Transverse colon (tissue), 4 donors: ENCODE results near the gene MYO18B.

Experiments used
- CTCF ChIP-seq, 5 experiments: fragments of 200-600 bp in 3 of 5; fragments of 450-650 bp in 2 of 5; sonication (generic) in 3 of 5; IDR thresholded peaks; 1 replicate in 2 of 5; 2 replicates in 3 of 5; pipeline ENCODE4 v1.5.1; 2016 to 2017; ENCODE audit warnings: antibody characterized with exemption in 5 of 5, inconsistent platforms in 3 of 5, mild to moderate bottlenecking in 2 of 5, moderate library complexity in 1 of 5
- EP300 ChIP-seq: sonication (generic); formaldehyde crosslinking; IDR thresholded peaks from one replicate; pipeline ENCODE4 v1.6.1; 2017; ENCODE audit warnings: antibody characterized with exemption, low read depth
- POLR2A ChIP-seq: fragments of 450-650 bp; IDR thresholded peaks from one replicate; pipeline ENCODE4 v1.6.1; 2016; ENCODE audit warnings: antibody characterized with exemption, mild to moderate bottlenecking, moderate library complexity
- POLR2AphosphoS5 ChIP-seq, 3 donors: sonication (generic); formaldehyde crosslinking; IDR thresholded peaks; one replicate each; pipeline ENCODE4 v1.6.1; 2016; ENCODE audit warnings: antibody characterized with exemption in 3 of 3

GRCh38 chr22:25753252-25753651, 11.3 kb downstream of the MYO18B start:
- TF ChIP-seq CTCF (IDR thresholded peaks at IDR 0.05) (no peak), EP300 (no peak), POLR2A (no peak), POLR2AphosphoS5 (IDR thresholded peaks at IDR 0.05) (no peak)
